Loucy (cell line): ENCODE measurements around the gene TEX19.

ENCODE experiments used
- H2AFZ ChIP-seq: fragments of 200-600 bp; sonication (generic); 2 replicates; pipeline ENCODE4 v1.6.0; 2016; ENCODE audit warnings: antibody characterized with exemption, mild to moderate bottlenecking, low read length, moderate library complexity
- H3F3A ChIP-seq: fragments of 200-600 bp; 2 replicates; pipeline ENCODE4 v1.6.0; 2016; ENCODE audit warnings: antibody characterized with exemption, low read depth, mild to moderate bottlenecking
- H3K27me3 ChIP-seq: fragments of 200-600 bp; sonication (generic); 2 replicates; pipeline ENCODE4 v1.6.1; 2014; ENCODE audit warnings: low read length, mild to moderate bottlenecking; ENCODE audit not compliant: insufficient read depth, poor library complexity, severe bottlenecking
- H3K36me3 ChIP-seq: fragments of 200-600 bp; sonication (generic); 2 replicates; pipeline ENCODE4 v1.6.1; 2016; ENCODE audit warnings: low read length; ENCODE audit not compliant: insufficient read depth
- H3K4me1 ChIP-seq: fragments of 200-600 bp; sonication (generic); 2 replicates; pipeline ENCODE4 v1.5.1; 2014; ENCODE audit warnings: low read length, mild to moderate bottlenecking; ENCODE audit not compliant: insufficient read depth, poor library complexity, severe bottlenecking
- H3K4me2 ChIP-seq: fragments of 200-600 bp; sonication (generic); 2 replicates; pipeline ENCODE4 v1.6.0; 2014; ENCODE audit warnings: antibody characterized with exemption, low read length, low read depth, mild to moderate bottlenecking; ENCODE audit not compliant: poor library complexity, severe bottlenecking
- H3K4me3 ChIP-seq: fragments of 200-600 bp; sonication (generic); 2 replicates; pipeline ENCODE4 v1.5.1; 2014; ENCODE audit warnings: low read length, mild to moderate bottlenecking, mixed read lengths; ENCODE audit not compliant: poor library complexity, severe bottlenecking
- H3K79me2 ChIP-seq: fragments of 200-600 bp; sonication (generic); 2 replicates; pipeline ENCODE4 v1.6.1; 2014; ENCODE audit warnings: low read length; ENCODE audit not compliant: insufficient read depth
- H3K9ac ChIP-seq: fragments of 200-600 bp; sonication (generic); 2 replicates; pipeline ENCODE4 v1.6.0; 2014; ENCODE audit warnings: mild to moderate bottlenecking, low read depth, low read length, moderate library complexity; ENCODE audit not compliant: poor library complexity, severe bottlenecking
- H3K9me2 ChIP-seq: fragments of 200-600 bp; sonication (generic); replicated peaks from 2 replicates; pipeline ENCODE4 v1.6.1; 2016; ENCODE audit warnings: low read depth, low read length, mixed read lengths
- H3K9me3 ChIP-seq: fragments of 200-600 bp; sonication (generic); 2 replicates; pipeline ENCODE4 v1.6.1; 2014; ENCODE audit warnings: mild to moderate bottlenecking, antibody characterized with exemption, low read length, low read depth; ENCODE audit not compliant: insufficient read depth
- H4K20me1 ChIP-seq: fragments of 200-600 bp; sonication (generic); 2 replicates; pipeline ENCODE4 v1.6.0; 2014; ENCODE audit warnings: antibody characterized with exemption, low read length, mild to moderate bottlenecking; ENCODE audit not compliant: insufficient read depth, poor library complexity, severe bottlenecking
- EZH2phosphoT487 ChIP-seq: fragments of 200-600 bp; IDR thresholded peaks from 2 replicates; pipeline ENCODE4 v1.6.1; 2018; ENCODE audit warnings: antibody characterized with exemption, mild to moderate bottlenecking, moderate library complexity, borderline replicate concordance
- TF ChIP-seq, protein P1 (sequence below): fragments of 200-600 bp; sonication (generic); conservative IDR thresholded peaks from 2 replicates; pipeline ENCODE4 v1.5.1; 2014; ENCODE audit warnings: mild to moderate bottlenecking, antibody characterized with exemption, low read length

TEX19 gene

DNA sequence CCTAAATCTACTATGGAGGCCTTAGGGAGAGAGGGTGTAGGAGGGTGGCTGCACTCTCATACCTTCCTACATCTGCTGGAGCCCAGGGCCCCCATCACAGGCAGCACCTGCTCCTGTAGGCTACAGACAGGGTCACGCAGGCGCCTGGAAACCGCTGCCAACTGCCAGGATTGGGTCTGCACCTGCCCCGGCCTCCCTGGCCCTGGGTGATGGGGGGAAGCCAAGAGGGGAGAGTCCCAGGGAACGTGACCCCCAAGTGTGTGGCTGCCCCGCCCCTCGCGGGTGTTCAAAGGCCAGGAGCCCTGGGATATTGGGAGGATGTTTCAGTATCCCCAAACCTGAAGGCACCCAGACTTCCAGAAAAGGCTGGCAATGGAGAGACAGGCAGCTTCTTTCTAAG lies 5.6 kb upstream of the TEX19 start:
- no peak overlapping the region for H3K4me2 ChIP-seq
- H2AFZ ChIP-seq, result no peak overlapping the region
- H3K79me2 ChIP-seq, result no peaks in the 10 kb centered on the region
- H4K20me1 ChIP-seq, result no peaks in the 10 kb centered on the region
- no peaks in the 10 kb centered on the region for H3K36me3 ChIP-seq
- 0 out of 2 replicates have a peak, but pooled peaks cover under 1% of the 10 kb centered on the region for H3F3A ChIP-seq
- H3K4me3 ChIP-seq, result no peak overlapping the region
- no peaks in the 10 kb centered on the region for H3K27me3 ChIP-seq
- TF ChIP-seq, protein P1, sequence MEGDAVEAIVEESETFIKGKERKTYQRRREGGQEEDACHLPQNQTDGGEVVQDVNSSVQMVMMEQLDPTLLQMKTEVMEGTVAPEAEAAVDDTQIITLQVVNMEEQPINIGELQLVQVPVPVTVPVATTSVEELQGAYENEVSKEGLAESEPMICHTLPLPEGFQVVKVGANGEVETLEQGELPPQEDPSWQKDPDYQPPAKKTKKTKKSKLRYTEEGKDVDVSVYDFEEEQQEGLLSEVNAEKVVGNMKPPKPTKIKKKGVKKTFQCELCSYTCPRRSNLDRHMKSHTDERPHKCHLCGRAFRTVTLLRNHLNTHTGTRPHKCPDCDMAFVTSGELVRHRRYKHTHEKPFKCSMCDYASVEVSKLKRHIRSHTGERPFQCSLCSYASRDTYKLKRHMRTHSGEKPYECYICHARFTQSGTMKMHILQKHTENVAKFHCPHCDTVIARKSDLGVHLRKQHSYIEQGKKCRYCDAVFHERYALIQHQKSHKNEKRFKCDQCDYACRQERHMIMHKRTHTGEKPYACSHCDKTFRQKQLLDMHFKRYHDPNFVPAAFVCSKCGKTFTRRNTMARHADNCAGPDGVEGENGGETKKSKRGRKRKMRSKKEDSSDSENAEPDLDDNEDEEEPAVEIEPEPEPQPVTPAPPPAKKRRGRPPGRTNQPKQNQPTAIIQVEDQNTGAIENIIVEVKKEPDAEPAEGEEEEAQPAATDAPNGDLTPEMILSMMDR, result no peak
- H3K9me2 ChIP-seq, result no peaks in the 10 kb centered on the region
- H3K4me1 ChIP-seq, result peaks cover 3% of the 10 kb centered on the region
- H3K9ac ChIP-seq, result no peak overlapping the region
- H3K9me3 ChIP-seq, result no peaks in the 10 kb centered on the region

DNA sequence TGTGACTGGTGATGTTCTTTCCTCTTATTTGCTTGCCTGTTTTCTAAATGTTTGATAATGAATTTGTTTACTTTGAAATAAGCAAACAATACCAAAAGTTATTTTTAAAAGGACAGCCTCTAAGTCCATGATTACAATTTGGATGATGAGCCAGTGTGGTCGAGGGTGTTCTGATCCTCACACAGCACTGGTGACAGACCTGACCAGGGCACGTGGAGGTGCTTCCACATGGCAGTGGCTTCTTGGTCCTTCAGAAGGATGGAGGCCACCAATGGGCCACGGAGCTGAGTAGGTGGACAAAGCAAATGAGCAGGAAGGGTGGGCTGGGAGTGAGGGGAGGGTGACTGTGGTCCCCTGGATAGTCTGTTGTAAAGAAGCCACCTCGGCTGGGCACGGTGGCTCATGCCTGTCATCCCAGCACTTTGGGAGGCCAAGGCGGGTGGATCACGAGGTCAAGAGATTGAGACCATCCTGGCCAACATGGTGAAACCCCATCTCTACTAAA lies 4.2 kb upstream of the TEX19 start:
- Histone ChIP-seq H4K20me1 (no peaks in the 10 kb centered on the region), H2AFZ (no peak overlapping the region), H3K36me3 (no peaks in the 10 kb centered on the region), H3K79me2 (no peaks in the 10 kb centered on the region), H3K4me2 (no peak overlapping the region), H3K27me3 (no peaks in the 10 kb centered on the region), H3F3A (0 out of 2 replicates have a peak, but pooled peaks cover 5% of the 10 kb centered on the region), H3K4me1 (peaks cover 15% of the 10 kb centered on the region), H3K4me3 (no peak overlapping the region), H3K9me2 (no peaks in the 10 kb centered on the region), H3K9me3 (no peaks in the 10 kb centered on the region), H3K9ac (no peak overlapping the region)
- TF ChIP-seq EZH2phosphoT487, result no peak
- TF ChIP-seq, protein P1, result no peak

DNA sequence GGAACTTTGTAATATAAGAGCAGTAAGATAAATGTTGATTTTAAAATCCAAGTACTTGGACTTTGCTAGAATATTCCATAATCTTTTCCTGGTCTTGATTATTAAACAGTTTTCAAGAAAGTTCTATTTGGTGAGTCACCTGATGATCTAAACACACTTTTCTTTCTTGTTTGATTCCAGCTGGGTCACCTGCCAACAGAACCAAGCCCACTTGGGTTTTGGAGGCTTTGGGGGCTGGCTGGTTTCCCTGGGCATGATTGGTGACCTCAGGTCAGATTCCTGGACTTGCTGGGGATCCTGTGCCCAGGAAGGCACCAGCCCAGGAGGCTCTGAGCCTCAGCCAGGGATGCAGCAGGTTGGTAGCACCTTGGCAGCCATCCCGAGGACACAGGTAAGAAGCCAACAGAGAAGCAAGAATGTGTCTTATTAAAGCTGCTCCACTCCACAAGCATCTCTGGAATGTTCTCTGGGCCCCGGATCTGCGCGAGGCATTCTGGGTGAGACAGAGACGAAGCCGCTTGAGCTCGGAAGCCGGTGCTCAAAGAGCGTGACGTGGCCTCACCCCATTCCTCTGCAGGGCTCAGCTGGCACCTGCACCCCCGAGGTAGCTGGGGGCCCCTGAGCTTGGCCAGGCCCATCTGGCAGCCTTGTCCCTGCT lies 3.1 kb upstream of the TEX19 start:
- Histone ChIP-seq H3K79me2 (no peaks in the 10 kb centered on the region), H3K4me2 (no peak overlapping the region), H3K4me1 (peaks cover 15% of the 10 kb centered on the region), H3K36me3 (no peaks in the 10 kb centered on the region), H2AFZ (no peak overlapping the region), H4K20me1 (no peaks in the 10 kb centered on the region), H3K9ac (no peak overlapping the region), H3K9me2 (no peaks in the 10 kb centered on the region), H3K27me3 (no peaks in the 10 kb centered on the region), H3K9me3 (no peaks in the 10 kb centered on the region), H3K4me3 (no peak overlapping the region), H3F3A (0 out of 2 replicates have a peak, but pooled peaks cover 5% of the 10 kb centered on the region)
- no peak for TF ChIP-seq EZH2phosphoT487
- TF ChIP-seq, protein P1, result no peak
